Tibial nerve (tissue), 4 donors: Measurements from ENCODE around the gene POLR3B. TPM values are rescaled to one million over a fixed set of nuclear protein-coding genes. Genes with fewer than 3 reads are reported as not detected.
"Not testable (repeated sequence)": the region's sequence is repeated elsewhere in the genome, so short reads cannot be mapped to it uniquely, and the experiment has no call there.

ENCODE experiments used
- DNase-seq, 2 donors: peaks; one replicate each; pipeline ENCODE4 v3.0.0-alpha.2; 2019; ENCODE audit warnings: low spot score in 2 of 2
- H3K27ac ChIP-seq, 4 donors: fragments of 200-600 bp; sonication (generic) in 3 of 4; one replicate each; pipeline ENCODE4 v1.5.1; 2017 to 2019; ENCODE audit warnings: mild to moderate bottlenecking in 1 of 4
- H3K27me3 ChIP-seq, 2 donors: fragments of 200-600 bp; sonication (generic) in 1 of 2; one replicate each; pipeline versions ENCODE4 v1.5.1 to v1.6.0; 2017 to 2019
- H3K36me3 ChIP-seq, 3 donors: fragments of 200-600 bp; sonication (generic); one replicate each; pipeline ENCODE4 v1.5.1; 2018 to 2019
- H3K4me1 ChIP-seq, 4 donors: fragments of 200-600 bp; sonication (generic) in 3 of 4; one replicate each; pipeline ENCODE4 v1.5.1; 2017 to 2019
- H3K4me3 ChIP-seq, 4 donors: fragments of 200-600 bp; sonication (generic) in 3 of 4; one replicate each; pipeline ENCODE4 v1.5.1; 2017 to 2019; ENCODE audit warnings: mild to moderate bottlenecking in 1 of 4, moderate library complexity in 1 of 4
- H3K9me3 ChIP-seq, 4 donors: fragments of 200-600 bp; sonication (generic) in 3 of 4; one replicate each; pipeline ENCODE4 v1.5.1; 2017 to 2019
- CTCF ChIP-seq, 5 experiments: fragments of 200-600 bp in 3 of 5; fragments of 450-650 bp in 2 of 5; sonication (generic) in 3 of 5; IDR thresholded peaks; one replicate each; pipeline ENCODE4 v1.5.1; 2016 to 2019; ENCODE audit warnings: antibody characterized with exemption in 5 of 5, mild to moderate bottlenecking in 3 of 5, moderate library complexity in 2 of 5
- EP300 ChIP-seq, 2 donors: sonication (generic); formaldehyde crosslinking; IDR thresholded peaks; one replicate each; pipeline ENCODE4 v1.6.1; 2017; ENCODE audit warnings: antibody characterized with exemption in 2 of 2, mild to moderate bottlenecking in 1 of 2
- POLR2A ChIP-seq, 2 donors: fragments of 450-650 bp; IDR thresholded peaks; one replicate each; pipeline ENCODE4 v1.6.1; 2017; ENCODE audit warnings: antibody characterized with exemption in 2 of 2, mild to moderate bottlenecking in 2 of 2, moderate library complexity in 2 of 2
- WGBS, 2 donors: methylation state at CpG; one replicate each; pipeline ENCODE4 v1.1.5; 2018; 5-methylcytosine and 5-hydroxymethylcytosine counted together
- total RNA-seq, 4 donors: library from RNA; depleted of rRNA; stranded (reverse); fragments of >200 nt; gene quantifications; one replicate each; pipeline ENCODE4 v1.1.0, GENCODE V29; 2016

Gene POLR3B
- total RNA-seq, 4 donors from 2014 or later = 6.3 to 21.0 (median 7.7) TPM

- no peak overlapping the region for H3K4me3 ChIP-seq
- H3K27ac ChIP-seq = no peak overlapping the region
- H3K9me3 ChIP-seq = no peaks in the 10 kb centered on the region
- TF ChIP-seq CTCF (IDR thresholded peaks at IDR 0.05) (no peak), POLR2A (IDR thresholded peaks at IDR 0.05) (no peak)
- DNase-seq = no peak
- no peaks in the 10 kb centered on the region for H3K27me3 ChIP-seq
- H3K36me3 ChIP-seq = peaks cover 2 to 33% (median 6%) of the 10 kb centered on the region in 3 donors
- WGBS, 2 donors = 80 to 90% methylated on average over 5 of the region's 5 CpGs
- H3K4me1 ChIP-seq = peaks cover 0 to 62% (median 12%) of the 10 kb centered on the region in 4 donors
These were observed 46.9 kb upstream of the POLR3B start for GRCh38 chr12:106310687-106311086.

GRCh38 chr12:106311139-106311538, 46.4 kb upstream of the POLR3B start:
- no peak for TF ChIP-seq POLR2A (IDR thresholded peaks at IDR 0.05)
- no peak for TF ChIP-seq EP300 (IDR thresholded peaks at IDR 0.05)
- TF ChIP-seq CTCF (IDR thresholded peaks at IDR 0.05) = no peak
- no peaks in the 10 kb centered on the region for H3K9me3 ChIP-seq
- peaks cover 0 to 58% (median 10%) of the 10 kb centered on the region in 4 donors for H3K4me1 ChIP-seq
- no peak overlapping the region for H3K4me3 ChIP-seq
- 72 to 82% methylated on average over 8 of the region's 8 CpGs for WGBS, 2 donors
- no peaks in the 10 kb centered on the region for H3K27me3 ChIP-seq
- no peak for DNase-seq
- H3K36me3 ChIP-seq = peaks cover 2 to 38% (median 8%) of the 10 kb centered on the region in 3 donors
- no peak overlapping the region for H3K27ac ChIP-seq

GRCh38 chr12:106313413-106313812, 44.1 kb upstream of the POLR3B start:
- H3K27me3 ChIP-seq, H3K4me3 ChIP-seq, H3K27ac ChIP-seq, H3K9me3 ChIP-seq, DNase-seq: not testable (repeated sequence)
- Histone ChIP-seq H3K36me3 (peaks cover 2 to 61% (median 8%) of the 10 kb centered on the region in 3 donors), H3K4me1 (peaks cover 0 to 35% (median 9%) of the 10 kb centered on the region in 4 donors)
- WGBS, 2 donors = 66 to 80% methylated on average over 4 of the region's 4 CpGs

GRCh38 chr12:106315523-106315922, 42.0 kb upstream of the POLR3B start:
- 80 to 92% methylated on average over 4 of the region's 4 CpGs for WGBS, 2 donors
- no peaks in the 10 kb centered on the region for H3K27me3 ChIP-seq
- H3K27ac ChIP-seq = no peak overlapping the region
- DNase-seq = no peak
- H3K36me3 ChIP-seq = peaks cover 2 to 81% (median 10%) of the 10 kb centered on the region in 3 donors
- H3K4me1 ChIP-seq = peaks cover 0 to 14% (median 0%) of the 10 kb centered on the region in 4 donors
- no peaks in the 10 kb centered on the region for H3K9me3 ChIP-seq
- no peak overlapping the region for H3K4me3 ChIP-seq
- TF ChIP-seq POLR2A (IDR thresholded peaks at IDR 0.05) (no peak), EP300 (IDR thresholded peaks at IDR 0.05) (no peak), CTCF (IDR thresholded peaks at IDR 0.05) (no peak)

GRCh38 chr12:106317406-106318082, 40.0 kb upstream of the POLR3B start:
- DNase-seq = no peak
- no peaks in the 10 kb centered on the region for H3K27me3 ChIP-seq
- no peak for TF ChIP-seq POLR2A (IDR thresholded peaks at IDR 0.05)
- TF ChIP-seq EP300 (IDR thresholded peaks at IDR 0.05) = no peak
- no peak for TF ChIP-seq CTCF (IDR thresholded peaks at IDR 0.05)
- H3K36me3 ChIP-seq = peaks cover 2 to 89% (median 24%) of the 10 kb centered on the region in 3 donors
- no peaks in the 10 kb centered on the region for H3K4me1 ChIP-seq
- 96 to 98% methylated on average over 6 of the region's 6 CpGs for WGBS, 2 donors
- H3K4me3 ChIP-seq = no peak overlapping the region
- no peaks in the 10 kb centered on the region for H3K9me3 ChIP-seq
- no peak overlapping the region for H3K27ac ChIP-seq
